Stimulated activated CD4-positive, alpha-beta T cell treated with anti-CD3 and anti-CD28 coated beads, Interleukin-2, amount 100 ng/mL, for 48 hours (primary cell): ENCODE measurements around the gene APOBEC3G.

Source experiments
- DNase-seq, 2 donors: peaks; one replicate each; pipeline ENCODE4 v3.0.0-alpha.2; 2020

Gene APOBEC3G

DNA sequence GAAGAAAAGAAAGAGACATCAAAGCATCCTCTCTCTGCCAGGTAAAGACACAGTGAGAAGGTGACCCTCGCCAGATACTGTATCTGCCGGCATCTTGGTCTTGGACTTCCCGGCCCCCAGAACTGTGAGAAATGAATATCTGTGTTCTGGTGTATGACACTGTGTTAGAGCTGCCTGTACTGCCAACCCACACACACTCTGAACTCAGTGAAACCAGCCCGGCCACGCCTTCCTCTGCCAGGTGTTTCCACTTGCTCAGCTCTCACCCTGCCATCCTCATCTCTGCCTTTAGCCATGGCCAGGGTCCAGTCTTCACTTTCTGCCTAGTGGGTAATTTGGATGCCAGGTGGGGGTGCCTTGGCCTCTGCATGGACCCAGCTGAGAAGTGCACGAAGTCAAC, 51.4 kb downstream of the APOBEC3G start:
- DNase-seq: no peak

DNA sequence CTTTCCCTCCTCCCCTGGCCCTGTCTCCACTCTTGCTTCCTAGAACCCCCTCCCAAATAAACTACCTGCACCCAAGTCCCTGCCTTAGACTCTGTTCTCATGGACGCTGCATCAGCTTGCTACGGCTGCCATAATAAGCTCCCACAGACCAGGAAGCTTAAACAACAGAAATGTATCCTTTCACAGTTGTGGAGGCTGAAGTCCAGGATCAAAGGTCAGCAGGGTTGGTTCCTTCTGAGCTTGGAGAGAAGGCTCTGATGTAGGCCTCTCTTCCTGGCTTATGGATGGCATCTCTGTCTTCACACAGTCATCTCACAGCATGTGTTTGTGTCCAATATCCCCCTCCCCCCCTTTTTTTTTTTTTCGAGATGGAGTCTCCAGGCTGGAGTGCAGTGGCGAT, 52.0 kb downstream of the APOBEC3G start:
- no peak for DNase-seq

DNA sequence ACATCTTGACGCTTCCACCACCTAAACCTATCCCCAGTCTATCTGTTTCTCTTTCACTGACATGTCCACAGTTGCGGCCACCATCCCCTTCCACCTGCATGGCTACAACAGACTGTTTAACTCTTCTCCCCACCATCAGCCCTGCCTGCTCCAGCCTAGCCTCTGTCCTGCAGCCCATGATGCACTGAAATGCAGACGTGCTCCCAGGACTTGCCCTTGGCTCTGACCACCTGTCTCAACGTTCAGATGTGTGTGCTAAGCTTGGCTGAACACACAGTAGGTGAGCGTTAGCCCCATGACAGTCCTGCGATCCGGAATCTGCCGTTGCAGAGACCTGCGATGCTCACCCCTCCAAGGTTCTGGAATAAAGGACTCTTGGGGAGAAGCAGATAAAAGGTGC, 52.7 kb downstream of the APOBEC3G start:
- no peak for DNase-seq

DNA sequence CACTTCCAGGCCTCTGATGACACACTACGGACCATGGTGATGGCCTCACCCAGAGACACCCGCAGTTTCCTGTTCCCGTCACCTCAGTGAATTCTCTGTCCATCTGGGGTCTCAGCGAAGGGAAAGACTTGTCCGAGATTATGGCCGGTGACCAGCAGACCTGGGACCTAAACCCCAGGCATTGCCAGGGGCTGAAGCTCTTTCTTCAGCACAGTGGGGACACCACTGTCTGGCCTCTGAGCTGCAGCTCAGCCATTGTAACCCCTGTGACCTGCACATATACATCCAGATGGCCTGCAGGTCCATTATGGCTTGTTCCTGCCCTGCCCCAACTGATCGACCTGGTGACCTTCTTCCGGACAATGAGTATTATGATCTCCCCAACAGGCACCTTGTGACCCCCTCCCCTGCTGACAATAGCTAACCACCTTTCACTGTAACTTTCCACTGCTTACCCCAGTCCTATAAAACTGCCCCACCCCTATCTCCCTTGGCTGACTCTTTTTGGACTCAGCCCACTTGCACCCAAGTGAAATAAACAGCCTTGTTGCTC, 53.2 kb downstream of the APOBEC3G start:
- DNase-seq: no peak

DNA sequence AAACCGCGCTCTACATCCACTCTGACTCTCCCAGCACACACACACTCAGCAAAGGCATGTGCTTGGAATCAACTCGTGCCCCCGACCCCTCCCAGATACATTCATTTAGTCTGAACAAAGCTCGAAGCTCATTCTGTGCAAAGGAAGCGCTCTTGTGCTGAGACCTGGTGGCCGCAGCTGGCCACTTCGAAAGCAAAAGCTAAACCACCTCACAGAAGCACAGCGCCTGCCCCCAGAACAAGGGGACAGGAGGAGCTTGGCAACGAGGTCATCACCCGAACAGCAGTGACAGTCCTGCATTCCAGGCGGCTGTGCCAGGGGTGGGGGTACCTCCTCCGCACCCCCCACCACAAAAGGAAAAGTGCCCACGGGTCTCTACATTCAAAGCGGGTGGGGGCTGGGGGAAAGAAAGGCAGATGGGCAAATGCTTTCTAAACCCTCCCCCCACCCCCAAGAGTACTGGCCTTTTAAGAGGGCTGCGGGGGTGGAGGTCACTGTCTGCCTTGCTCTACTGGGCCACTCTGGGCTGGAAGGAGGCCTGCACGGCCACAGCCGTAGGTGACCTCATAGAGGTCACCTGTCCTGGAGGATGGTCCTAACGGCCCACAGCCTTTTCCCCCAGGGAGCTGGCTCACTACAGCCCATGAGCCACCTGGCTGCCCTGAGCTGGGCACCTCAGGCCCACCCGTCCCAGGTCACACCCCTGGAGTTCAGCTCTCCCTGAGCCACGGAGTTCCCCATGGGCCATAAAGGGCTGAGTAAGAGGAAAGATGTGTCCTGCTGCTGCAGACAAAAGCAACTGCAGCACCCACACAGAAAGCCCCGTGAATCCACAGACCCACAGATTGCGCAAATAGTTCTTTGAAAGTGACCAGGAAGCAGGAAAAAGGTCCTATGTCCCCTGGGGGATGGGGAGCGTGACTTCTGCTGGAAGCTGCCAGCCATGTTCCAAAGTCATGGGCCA, 54.1 kb downstream of the APOBEC3G start:
- no peak for DNase-seq

DNA sequence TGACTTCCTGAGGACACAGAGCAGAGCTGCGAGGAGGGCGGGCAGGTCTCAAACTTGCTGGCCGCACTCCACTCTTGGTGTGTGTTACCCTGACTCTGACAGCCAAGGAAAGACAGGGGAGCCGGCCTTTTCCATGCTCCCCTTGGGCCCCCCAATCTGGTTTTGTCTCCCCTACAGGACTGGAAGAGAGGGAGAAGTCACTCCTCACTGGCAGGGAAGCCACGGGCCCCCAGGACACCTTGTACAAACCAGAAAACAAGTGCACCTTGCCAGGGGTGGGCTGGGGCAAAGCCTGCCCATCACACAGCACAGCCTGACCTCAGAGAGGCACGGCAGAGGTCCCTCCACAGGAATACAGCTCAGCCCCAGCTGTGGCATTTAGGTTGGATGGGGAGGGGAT, 55.2 kb downstream of the APOBEC3G start:
- no peak for DNase-seq

DNA sequence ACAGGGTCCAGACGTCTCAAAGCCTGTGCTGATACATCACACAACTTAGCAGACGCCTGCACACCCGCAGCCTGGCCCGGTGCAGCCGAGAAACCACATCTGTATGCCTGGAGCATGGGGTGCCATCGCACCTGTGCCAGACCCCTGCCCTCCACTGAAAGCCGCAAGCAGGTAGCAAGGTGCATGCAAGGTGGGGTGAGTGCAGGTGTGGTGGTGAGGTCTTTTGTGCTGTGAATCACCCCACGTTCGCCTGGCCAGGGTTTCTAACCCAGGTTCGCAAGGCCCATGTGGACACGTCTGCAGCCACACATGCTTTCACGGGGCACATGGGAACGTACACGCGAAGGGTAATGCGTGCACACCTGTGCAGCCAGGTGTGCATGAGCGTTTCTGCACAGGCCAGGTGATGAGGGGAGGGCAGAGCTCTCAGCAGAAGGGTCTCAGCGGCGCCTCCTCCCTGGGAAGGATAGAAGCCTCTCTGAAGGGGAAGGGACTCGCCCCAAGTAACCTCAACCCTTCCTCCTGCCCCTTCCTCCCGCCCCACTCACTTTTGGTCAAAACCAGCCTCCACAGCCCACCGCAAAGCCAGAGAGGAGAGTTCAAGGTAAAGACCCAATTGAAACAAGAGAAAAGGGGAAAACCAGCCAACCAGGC, 55.9 kb downstream of the APOBEC3G start:
- no peak for DNase-seq

DNA sequence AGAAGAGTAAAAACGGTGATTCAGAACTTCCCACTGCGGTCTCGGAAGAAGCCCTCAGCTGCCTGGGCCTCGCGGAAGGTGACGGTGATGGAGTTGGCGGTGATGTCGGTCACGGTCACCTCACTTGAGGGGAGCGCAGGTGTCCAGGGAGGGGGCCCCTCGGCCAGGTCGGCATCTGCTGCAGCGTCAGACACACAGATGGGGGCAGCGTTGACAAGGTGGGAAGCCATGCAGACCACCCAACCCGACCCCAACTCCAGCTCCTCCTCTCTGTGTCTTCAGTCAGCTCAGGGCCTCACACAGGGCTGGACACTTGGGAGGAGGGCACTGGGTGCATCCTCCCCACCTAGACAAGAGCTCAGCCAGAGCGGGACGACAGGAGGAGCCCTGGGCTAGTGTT, 56.8 kb downstream of the APOBEC3G start:
- no peak for DNase-seq

DNA sequence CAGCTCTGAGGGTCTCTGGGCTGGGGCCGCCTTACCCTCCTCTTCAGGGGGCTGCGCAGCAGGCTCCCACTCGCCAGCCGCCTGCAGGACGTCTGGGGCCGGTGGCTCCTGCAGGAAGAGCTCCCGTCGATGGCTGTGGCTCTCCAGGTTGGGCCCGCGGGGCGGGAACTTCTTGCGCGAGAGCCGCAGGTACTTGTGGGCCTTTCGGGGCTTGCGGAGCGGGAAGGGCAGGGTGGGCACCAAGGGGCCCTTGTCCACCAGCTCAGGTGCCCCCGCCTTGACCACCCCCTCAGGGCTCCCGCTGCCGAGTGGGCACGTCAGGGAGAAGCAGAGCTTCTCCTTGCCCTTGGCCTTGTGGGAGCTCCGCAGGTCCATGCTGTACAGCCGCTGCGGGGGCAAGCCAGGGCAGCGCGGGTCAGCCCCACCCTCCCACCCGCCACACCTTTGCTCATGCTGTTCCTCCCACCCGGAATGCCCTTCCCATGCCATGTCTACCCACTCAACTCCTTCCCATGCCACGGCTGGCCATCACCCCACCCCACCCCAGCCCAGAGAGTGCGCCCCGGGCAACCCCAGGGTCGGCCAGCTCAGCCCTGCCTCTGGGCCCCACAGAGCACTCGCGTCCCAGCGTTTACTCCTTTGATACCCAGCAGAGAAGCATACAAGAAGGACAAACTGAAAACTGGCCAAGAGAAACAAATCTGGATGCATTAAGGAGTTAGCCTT, 57.5 kb downstream of the APOBEC3G start:
- no peak for DNase-seq

DNA sequence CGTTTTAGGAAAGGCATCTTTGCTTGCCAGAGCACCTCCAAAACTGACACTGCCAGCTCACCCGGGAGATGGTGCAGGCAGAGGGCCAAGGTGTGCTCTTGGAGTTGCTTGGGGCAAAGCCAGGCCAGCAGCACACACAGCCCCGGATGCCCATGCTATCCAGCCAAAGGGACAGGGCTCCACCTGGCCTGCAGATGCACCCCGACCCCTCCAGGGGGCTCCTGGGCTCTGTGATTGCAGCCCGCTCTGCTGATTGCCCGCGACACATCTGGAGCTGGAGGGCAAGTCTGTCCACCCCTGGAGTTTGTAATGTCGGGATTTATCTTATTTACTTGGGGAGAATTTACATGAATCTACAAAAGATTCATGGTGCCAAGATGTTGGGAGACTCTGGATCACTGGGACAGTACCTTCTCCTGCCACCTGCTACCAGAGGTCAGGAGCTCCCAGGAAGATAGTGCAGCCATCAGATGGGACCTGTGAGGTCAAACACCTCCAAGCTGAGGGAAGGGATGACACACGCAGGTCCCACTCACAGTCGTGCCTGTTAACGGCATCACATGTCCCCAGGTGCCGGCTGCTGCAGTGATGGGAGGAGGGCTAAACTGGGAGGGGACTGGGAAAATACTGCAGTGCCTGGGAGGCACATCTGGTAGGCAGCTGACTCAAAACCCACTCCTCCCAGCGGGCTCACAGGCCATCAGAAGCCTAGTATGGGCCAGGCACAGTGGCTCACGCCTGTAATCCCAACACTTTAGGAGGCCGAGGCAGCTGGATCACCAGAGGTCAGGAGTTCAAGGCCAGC, 58.2 kb downstream of the APOBEC3G start:
- DNase-seq: peak in 1 of 2 donors; percentile 38

DNA sequence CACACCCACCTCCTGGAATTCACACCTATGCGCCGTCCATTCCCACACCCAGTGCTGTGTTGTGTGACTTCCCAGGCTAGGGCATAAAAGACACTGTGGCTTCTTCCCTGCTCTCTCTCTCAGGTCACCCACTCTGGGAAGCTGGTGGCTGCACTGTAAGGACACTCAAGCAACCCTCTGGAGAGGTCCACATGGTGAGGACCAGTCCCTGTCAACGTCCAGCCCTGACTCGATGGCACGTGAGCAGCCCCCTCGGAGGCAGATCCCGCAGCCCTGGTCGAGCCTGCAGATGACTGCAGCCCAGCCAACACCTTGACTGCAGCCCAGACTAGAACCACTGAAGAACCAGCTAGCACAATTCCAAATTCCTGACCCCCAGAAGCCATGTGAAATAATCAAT, 59.2 kb downstream of the APOBEC3G start:
- no peak for DNase-seq
